Measurements from ENCODE around the gene AATF.
"Not testable (repeated sequence)": the region's sequence is repeated elsewhere in the genome, so short reads cannot be mapped to it uniquely, and the experiment has no call there.

The AATF gene

DNA sequence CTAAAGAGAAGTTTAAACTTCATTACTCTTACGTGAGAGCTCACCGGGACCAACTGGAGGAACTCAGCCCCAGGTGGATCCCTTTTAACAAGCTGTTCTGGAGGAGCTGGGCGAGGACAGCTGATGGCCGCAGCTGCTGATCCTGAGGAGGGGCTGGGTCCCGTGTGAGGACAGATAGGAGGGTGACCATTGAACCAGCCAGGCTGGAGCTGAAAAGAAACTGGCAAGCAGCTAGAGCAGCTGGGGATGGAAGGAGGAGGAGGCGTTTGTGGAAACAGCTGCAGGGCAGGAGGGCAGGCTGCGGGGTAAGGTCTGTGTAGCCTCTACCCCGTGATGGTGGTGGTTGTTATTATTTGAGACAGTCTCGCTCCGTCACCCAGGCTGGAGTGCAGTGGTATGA, 119.5 kb downstream of the AATF start:
- H3K9me2 ChIP-seq (ENCODE audit: low read depth, low read length) = no peaks in the 10 kb centered on the region
- no peaks in the 10 kb centered on the region for H3K9me3 ChIP-seq (ENCODE audit: low read length)
- H3K27ac ChIP-seq (ENCODE audit: low read depth, low read length, poor library complexity, severe bottlenecking) = no peak overlapping the region
- no peaks in the 10 kb centered on the region for H3K79me2 ChIP-seq (ENCODE audit: insufficient read depth, low read length)
- H3K27me3 ChIP-seq (ENCODE audit: insufficient read depth, low read length) = peaks cover 8% of the 10 kb centered on the region; the same call in 1 of the 2 replicates
- no peak overlapping the region for H3K9ac ChIP-seq (ENCODE audit: low read length)
- no peak overlapping the region for H2AFZ ChIP-seq (ENCODE audit: low read length)
- TF ChIP-seq, protein P1, sequence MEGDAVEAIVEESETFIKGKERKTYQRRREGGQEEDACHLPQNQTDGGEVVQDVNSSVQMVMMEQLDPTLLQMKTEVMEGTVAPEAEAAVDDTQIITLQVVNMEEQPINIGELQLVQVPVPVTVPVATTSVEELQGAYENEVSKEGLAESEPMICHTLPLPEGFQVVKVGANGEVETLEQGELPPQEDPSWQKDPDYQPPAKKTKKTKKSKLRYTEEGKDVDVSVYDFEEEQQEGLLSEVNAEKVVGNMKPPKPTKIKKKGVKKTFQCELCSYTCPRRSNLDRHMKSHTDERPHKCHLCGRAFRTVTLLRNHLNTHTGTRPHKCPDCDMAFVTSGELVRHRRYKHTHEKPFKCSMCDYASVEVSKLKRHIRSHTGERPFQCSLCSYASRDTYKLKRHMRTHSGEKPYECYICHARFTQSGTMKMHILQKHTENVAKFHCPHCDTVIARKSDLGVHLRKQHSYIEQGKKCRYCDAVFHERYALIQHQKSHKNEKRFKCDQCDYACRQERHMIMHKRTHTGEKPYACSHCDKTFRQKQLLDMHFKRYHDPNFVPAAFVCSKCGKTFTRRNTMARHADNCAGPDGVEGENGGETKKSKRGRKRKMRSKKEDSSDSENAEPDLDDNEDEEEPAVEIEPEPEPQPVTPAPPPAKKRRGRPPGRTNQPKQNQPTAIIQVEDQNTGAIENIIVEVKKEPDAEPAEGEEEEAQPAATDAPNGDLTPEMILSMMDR (IDR thresholded peaks at IDR 0.05; ENCODE audit: low read length) = no peak
- no peak for TF ChIP-seq EZH2 (IDR thresholded peaks at IDR 0.05; ENCODE audit: borderline replicate concordance, low read length)
- H3K4me1 ChIP-seq (ENCODE audit: insufficient read depth, low read length, severe bottlenecking) = no peaks in the 10 kb centered on the region
- H4K20me1 ChIP-seq (ENCODE audit: insufficient read depth, low read length) = no peaks in the 10 kb centered on the region
- H3F3A ChIP-seq (ENCODE audit: insufficient read depth, low read length) = no peaks in the 10 kb centered on the region
- no peak overlapping the region for H3K4me3 ChIP-seq (ENCODE audit: low read depth, low read length, poor library complexity, severe bottlenecking)
- no peaks in the 10 kb centered on the region for H3K36me3 ChIP-seq (ENCODE audit: insufficient read depth, low read length)
- H3K4me2 ChIP-seq (ENCODE audit: low read length) = no peak overlapping the region

- no peaks in the 10 kb centered on the region for H3K9me2 ChIP-seq (ENCODE audit: low read depth, low read length)
- H3F3A ChIP-seq (ENCODE audit: insufficient read depth, low read length) = no peaks in the 10 kb centered on the region
- no peak overlapping the region for H3K4me3 ChIP-seq (ENCODE audit: low read depth, low read length, poor library complexity, severe bottlenecking)
- no peaks in the 10 kb centered on the region for H3K9me3 ChIP-seq (ENCODE audit: low read length)
- H3K79me2 ChIP-seq (ENCODE audit: insufficient read depth, low read length) = no peaks in the 10 kb centered on the region
- no peaks in the 10 kb centered on the region for H3K36me3 ChIP-seq (ENCODE audit: insufficient read depth, low read length)
- no peaks in the 10 kb centered on the region for H4K20me1 ChIP-seq (ENCODE audit: insufficient read depth, low read length)
- no peak overlapping the region for H3K4me2 ChIP-seq (ENCODE audit: low read length)
- no peak overlapping the region for H2AFZ ChIP-seq (ENCODE audit: low read length)
- no peaks in the 10 kb centered on the region for H3K4me1 ChIP-seq (ENCODE audit: insufficient read depth, low read length, severe bottlenecking)
- peaks cover 8% of the 10 kb centered on the region; the same call in 1 of the 2 replicates for H3K27me3 ChIP-seq (ENCODE audit: insufficient read depth, low read length)
- no peak for TF ChIP-seq EZH2 (IDR thresholded peaks at IDR 0.05; ENCODE audit: borderline replicate concordance, low read length)
- TF ChIP-seq, protein P1 (IDR thresholded peaks at IDR 0.05; ENCODE audit: low read length) = no peak
- no peak overlapping the region for H3K9ac ChIP-seq (ENCODE audit: low read length)
- no peak overlapping the region for H3K27ac ChIP-seq (ENCODE audit: low read depth, low read length, poor library complexity, severe bottlenecking)
These were observed 120.3 kb downstream of the AATF start for GRCh38 chr17:37069087-37069486.

GRCh38 chr17:37073464-37073863, 124.7 kb downstream of the AATF start:
- not testable (repeated sequence) for H2AFZ ChIP-seq (ENCODE audit: low read length); H3K9ac ChIP-seq (ENCODE audit: low read length); H3K9me2 ChIP-seq (ENCODE audit: low read depth, low read length); H4K20me1 ChIP-seq (ENCODE audit: insufficient read depth, low read length); H3K9me3 ChIP-seq (ENCODE audit: low read length); H3F3A ChIP-seq (ENCODE audit: insufficient read depth, low read length); H3K36me3 ChIP-seq (ENCODE audit: insufficient read depth, low read length); H3K79me2 ChIP-seq (ENCODE audit: insufficient read depth, low read length); H3K27ac ChIP-seq (ENCODE audit: low read depth, low read length, poor library complexity, severe bottlenecking); H3K27me3 ChIP-seq (ENCODE audit: insufficient read depth, low read length); H3K4me1 ChIP-seq (ENCODE audit: insufficient read depth, low read length, severe bottlenecking); H3K4me2 ChIP-seq (ENCODE audit: low read length); H3K4me3 ChIP-seq (ENCODE audit: low read depth, low read length, poor library complexity, severe bottlenecking)

DNA sequence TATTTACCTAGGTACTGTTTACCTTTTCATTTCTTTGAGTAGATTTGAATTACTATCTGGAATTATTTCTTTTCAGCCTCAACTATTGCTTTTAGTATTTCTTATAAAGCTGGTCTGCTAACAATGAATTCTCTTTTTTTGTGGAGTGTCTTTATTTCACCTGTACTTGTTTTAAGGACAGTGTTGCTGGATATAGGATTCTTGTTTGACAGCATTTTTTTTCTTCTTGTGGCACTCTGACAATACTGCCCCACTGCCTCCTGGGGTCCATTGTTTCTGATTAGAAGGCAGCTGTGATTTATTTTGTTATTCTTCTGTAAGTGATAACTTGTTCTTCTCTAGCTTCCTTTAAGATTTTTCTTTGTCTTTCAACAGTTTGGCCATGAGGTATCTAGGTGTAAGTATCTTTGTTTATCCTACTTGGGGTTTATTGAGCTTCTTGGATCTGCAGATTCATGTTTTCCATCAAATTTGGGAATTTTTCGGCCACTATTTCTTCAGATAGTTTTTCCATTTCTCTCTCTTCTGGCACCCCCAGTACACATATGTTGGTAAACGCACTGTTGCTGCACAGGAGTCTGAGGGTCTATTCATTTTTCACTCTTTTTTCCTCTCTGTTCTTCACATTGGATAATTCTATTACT, 130.4 kb downstream of the AATF start:
- Histone ChIP-seq H3K36me3 (ENCODE audit: insufficient read depth, low read length) (no peaks in the 10 kb centered on the region), H3K9ac (ENCODE audit: low read length) (no peak overlapping the region), H3K27ac (ENCODE audit: low read depth, low read length, poor library complexity, severe bottlenecking) (no peak overlapping the region), H3K27me3 (ENCODE audit: insufficient read depth, low read length) (no peaks in the 10 kb centered on the region), H3K79me2 (ENCODE audit: insufficient read depth, low read length) (no peaks in the 10 kb centered on the region), H4K20me1 (ENCODE audit: insufficient read depth, low read length) (no peaks in the 10 kb centered on the region), H3K4me3 (ENCODE audit: low read depth, low read length, poor library complexity, severe bottlenecking) (no peak overlapping the region), H3K9me2 (ENCODE audit: low read depth, low read length) (no peaks in the 10 kb centered on the region), H2AFZ (ENCODE audit: low read length) (no peak overlapping the region), H3F3A (ENCODE audit: insufficient read depth, low read length) (no peaks in the 10 kb centered on the region), H3K9me3 (ENCODE audit: low read length) (no peaks in the 10 kb centered on the region), H3K4me1 (ENCODE audit: insufficient read depth, low read length, severe bottlenecking) (no peaks in the 10 kb centered on the region), H3K4me2 (ENCODE audit: low read length) (no peak overlapping the region)
- TF ChIP-seq, protein P1 (IDR thresholded peaks at IDR 0.05; ENCODE audit: low read length) = no peak
- no peak for TF ChIP-seq EZH2 (IDR thresholded peaks at IDR 0.05; ENCODE audit: borderline replicate concordance, low read length)
